Fibroblast of skin of scalp (primary cell): Measurements from ENCODE around the gene OR10H2.
"Not testable (repeated sequence)": the region's sequence is repeated elsewhere in the genome, so short reads cannot be mapped to it uniquely, and the experiment has no call there.

Source experiments
- DNase-seq: peaks from one replicate; pipeline ENCODE4 v3.0.0-alpha.2; 2013

The OR10H2 gene

DNA sequence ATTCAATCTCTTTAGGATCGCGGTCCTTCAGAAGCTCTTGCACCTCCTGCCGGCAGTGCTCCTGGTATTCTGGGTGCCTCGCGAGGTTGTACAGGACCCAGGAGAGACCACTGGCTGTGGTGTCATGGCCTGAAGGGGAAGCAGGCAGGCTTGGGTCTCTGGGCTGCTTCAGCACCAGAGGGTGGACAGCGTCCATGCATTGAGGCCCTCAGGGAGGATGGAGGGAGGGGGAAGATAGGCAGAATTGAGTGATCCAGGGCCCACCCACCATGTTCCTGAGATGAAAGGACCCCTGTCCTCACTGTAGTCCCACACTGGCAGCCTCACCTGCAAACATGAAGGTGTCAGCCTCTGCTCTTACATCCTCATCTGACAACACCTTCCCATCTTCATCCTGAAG, 41.8 kb downstream of the OR10H2 start:
- DNase-seq, result no peak

DNA sequence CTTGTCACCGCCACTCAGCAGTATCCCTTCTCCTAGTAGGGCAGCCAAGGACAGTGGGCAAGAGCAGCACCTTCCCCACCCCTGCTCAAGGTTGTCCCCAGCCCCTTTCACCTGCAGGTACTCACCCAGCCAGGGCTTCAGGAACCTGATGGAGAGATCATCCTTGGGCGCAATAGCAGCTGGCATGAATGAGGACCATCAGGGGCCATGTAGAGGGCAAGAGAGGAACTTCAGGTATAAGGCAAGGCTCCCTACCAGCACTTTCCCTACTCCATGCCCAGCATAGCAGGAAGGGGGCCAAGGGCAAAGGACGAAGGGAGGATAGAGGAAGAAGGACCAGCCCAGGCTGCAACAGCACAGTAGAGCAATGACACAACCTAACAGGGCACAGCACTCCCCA, 46.3 kb downstream of the OR10H2 start:
- not testable (repeated sequence) for DNase-seq

DNA sequence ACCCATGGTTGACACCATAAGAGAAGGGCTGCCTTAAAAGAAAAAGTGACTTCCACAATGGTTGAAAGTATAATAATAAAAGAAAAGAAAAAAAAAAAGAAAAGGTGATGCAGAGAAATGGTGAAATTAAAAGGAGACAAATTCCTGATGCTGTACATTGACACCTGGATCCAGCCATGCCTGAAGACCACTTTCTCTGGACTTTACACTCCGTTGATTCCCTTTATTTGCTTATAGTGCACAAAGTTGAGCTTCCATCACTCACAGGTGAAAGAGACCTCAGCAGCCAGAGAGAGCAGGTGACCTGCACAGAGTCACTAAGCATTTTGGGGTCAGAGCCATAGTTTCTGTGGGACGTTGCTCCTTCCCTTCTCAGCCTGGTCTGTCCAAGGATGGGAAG, 47.4 kb downstream of the OR10H2 start:
- DNase-seq, result no peak

DNA sequence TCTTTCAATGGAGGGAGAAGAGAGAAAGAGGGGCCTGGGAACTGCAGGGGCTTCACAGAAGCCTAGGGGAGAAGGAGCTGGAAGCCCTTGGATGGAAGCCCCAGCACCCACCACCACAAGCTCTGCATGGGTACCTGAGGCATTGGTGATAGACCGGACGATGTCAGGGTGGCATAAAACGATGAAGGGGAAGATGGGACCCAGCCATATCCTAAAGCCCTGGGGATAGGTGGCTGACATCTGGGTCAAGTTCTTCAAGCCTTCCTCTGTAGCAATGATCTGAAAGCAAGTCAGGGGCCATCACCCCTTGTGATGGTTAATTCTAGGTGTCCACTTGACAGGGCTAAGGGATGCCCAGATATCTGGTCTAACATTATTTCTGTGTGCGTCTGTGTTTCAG, 48.4 kb downstream of the OR10H2 start:
- DNase-seq, result no peak

DNA sequence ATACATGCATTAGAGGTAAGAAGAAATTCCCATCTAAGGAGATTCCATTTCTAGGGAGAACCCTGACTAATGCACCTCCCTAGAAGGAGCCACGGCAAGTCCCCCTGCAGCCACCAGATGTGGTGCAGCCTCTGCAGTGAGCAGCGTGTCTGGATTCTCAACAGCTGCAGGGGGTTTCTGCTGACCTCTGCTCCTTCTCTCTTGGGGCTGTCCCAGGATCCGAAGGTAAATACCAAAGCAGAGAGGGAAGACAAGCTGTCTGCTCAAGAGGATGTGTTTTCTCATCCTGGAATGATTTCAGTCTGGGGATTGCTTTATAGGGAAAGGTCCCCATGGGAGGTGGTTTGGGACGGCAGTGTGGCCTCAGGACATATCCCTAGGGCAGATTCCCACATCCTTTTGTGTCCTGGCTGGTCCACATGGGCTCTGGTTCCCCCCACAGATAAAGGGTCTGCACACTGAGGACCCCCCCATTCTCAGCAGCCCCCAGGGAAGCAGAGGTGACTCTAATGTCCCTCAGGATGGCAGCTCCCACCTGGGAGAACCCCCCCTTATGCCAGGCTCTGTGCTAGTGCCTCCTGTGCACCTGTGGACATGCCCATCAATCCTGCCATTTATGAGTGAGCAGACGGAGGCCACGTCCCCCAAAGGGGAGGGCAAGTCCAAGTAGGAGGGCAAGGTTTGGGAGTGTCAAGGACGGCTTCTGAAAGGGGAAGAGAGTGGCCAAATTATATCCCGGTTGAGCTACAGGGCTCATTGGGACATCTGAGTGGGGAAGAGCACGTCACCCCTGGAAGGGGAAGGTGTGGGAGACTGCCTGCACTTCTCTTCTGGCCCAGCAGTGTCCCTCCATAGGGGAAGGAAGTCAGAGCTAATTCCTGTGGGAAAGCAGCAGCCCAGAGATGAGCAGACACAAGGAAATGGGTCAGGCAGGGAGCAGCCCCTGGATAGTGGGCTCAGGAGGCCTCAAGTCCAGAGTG, 49.5 kb downstream of the OR10H2 start:
- no peak for DNase-seq
